AG04450 (cell line): ENCODE measurements around the gene IGLL5. TPM values are rescaled to one million over a fixed set of nuclear protein-coding genes. Genes with fewer than 3 reads are reported as not detected.

Source experiments
- CTCF ChIA-PET: fragments of 300-600, 350-600 bp; formaldehyde crosslinking; extraction: SDS; loops from one replicate; lab custom pipeline; 2022; ENCODE audit warnings: antibody characterized with exemption, inconsistent platforms; lab: Charles Lee
- POLR2A ChIA-PET: fragments of 350-600 bp; formaldehyde crosslinking; extraction: SDS; loops from one replicate; lab custom pipeline; 2021; ENCODE audit warnings: antibody characterized with exemption, inconsistent platforms; lab: Yijun Ruan, JAX
- DNase-seq: peaks from one replicate; pipeline ENCODE4 v3.0.0-alpha.2; 2011; ENCODE audit warnings: low read depth, low spot score
- H3K27ac ChIP-seq: one replicate; pipeline ENCODE4 v1.5.1; 2012; ENCODE audit warnings: low read depth, low read length, control low read depth
- H3K27me3 ChIP-seq: one replicate; pipeline ENCODE4 v1.6.0; 2012; ENCODE audit warnings: low read length; ENCODE audit not compliant: control insufficient read depth, insufficient read depth
- H3K4me3 ChIP-seq: 2 replicates; pipeline ENCODE4 v1.5.1; 2011; ENCODE audit warnings: mild to moderate bottlenecking, low read depth, low read length, control low read depth
- H3K9me3 ChIP-seq: 2 replicates; pipeline ENCODE4 v1.5.1; 2012; ENCODE audit warnings: low read length; ENCODE audit not compliant: control insufficient read depth, insufficient read depth
- CTCF ChIP-seq: IDR thresholded peaks from 2 replicates; pipeline ENCODE4 v1.5.1; 2011; ENCODE audit warnings: low read depth, low read length, control low read depth, inconsistent platforms
- polyA plus RNA-seq: library from polyadenylated mRNA; depleted of rRNA; stranded (reverse); fragments of >200 nt; gene quantifications from 2 replicates; pipeline ENCODE4 v1.2.3, GENCODE V29; 2011

Gene IGLL5
- polyA plus RNA-seq, 1 experiment, result not detected

- CTCF ChIA-PET, result no interaction called here
- no peak for TF ChIP-seq CTCF
- DNase-seq, result no peak
- H3K27ac ChIP-seq, result no peak overlapping the region
- no peaks in the 10 kb centered on the region for H3K9me3 ChIP-seq
- no peak overlapping the region for H3K4me3 ChIP-seq
- POLR2A ChIA-PET, result no interaction called here
- no peaks in the 10 kb centered on the region for H3K27me3 ChIP-seq
These were observed 46.0 kb upstream of the IGLL5 start for GRCh38 chr22:22841598-22841997.

GRCh38 chr22:22842085-22842484, 45.5 kb upstream of the IGLL5 start:
- Histone ChIP-seq H3K27me3 (no peaks in the 10 kb centered on the region), H3K9me3 (no peaks in the 10 kb centered on the region), H3K27ac (no peak overlapping the region), H3K4me3 (no peak overlapping the region)
- CTCF ChIA-PET, result no interaction called here
- TF ChIP-seq CTCF, result no peak
- POLR2A ChIA-PET, result no interaction called here
- no peak for DNase-seq

GRCh38 chr22:22843848-22844247, 43.8 kb upstream of the IGLL5 start:
- CTCF ChIA-PET, result no interaction called here

GRCh38 chr22:22847241-22847640, 40.4 kb upstream of the IGLL5 start:
- ChIA-PET POLR2A (interaction anchor here (0.6 kb wide), 1 partner anchor 317 kb away, joined by 3 read pairs; no protein-coding TSS in a partner anchor), CTCF (interaction anchor here (1.0 to 6.2 kb wide), 4 partner anchors 8 to 108 kb away, joined by 5 to 46 read pairs (median 8); no protein-coding TSS in a partner anchor)
- Histone ChIP-seq H3K4me3 (no peak overlapping the region), H3K27ac (no peak overlapping the region), H3K9me3 (no peaks in the 10 kb centered on the region), H3K27me3 (peaks cover 5% of the 10 kb centered on the region)
- DNase-seq, result no peak
- no peak for TF ChIP-seq CTCF

More at GRCh38 chr22:22843848-22844247, 43.8 kb upstream of the IGLL5 start:
- Histone ChIP-seq H3K4me3 (no peak overlapping the region), H3K27me3 (no peaks in the 10 kb centered on the region), H3K27ac (no peak overlapping the region), H3K9me3 (no peaks in the 10 kb centered on the region)
- TF ChIP-seq CTCF, result no peak
- POLR2A ChIA-PET, result no interaction called here
- DNase-seq, result no peak

- CTCF ChIA-PET, result interaction anchor here (0.7 to 6.2 kb wide), 11 partner anchors 9 to 280 kb away, joined by 3 to 46 read pairs (median 4); no protein-coding TSS in a partner anchor
- Histone ChIP-seq H3K27me3 (peaks cover 5% of the 10 kb centered on the region), H3K4me3 (no peak overlapping the region), H3K27ac (no peak overlapping the region), H3K9me3 (no peaks in the 10 kb centered on the region)
- POLR2A ChIA-PET, result no interaction called here
- TF ChIP-seq CTCF, result peak; percentile 89
- no peak for DNase-seq
These were observed 39.2 kb upstream of the IGLL5 start for GRCh38 chr22:22848364-22848866.
